ENCODE results near the gene ELOVL1.

DNA sequence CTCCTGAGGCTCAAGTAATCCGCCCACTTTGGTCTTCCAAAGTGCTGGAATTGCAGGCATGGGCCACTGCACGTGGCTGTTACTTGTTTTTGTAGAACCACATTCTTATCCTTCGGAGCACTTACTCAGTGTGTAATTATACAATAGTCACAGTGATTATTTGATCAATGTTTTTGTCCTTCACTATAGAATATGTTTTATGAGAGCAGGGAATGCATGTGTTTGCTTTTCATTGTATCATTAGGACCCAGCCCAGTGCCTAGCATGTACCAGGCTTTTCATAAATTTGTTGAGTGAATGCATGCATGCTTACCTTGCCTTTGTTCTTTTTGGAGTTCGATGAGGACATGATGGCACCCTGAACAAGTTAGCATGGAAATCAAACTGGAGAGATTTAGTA, 27.7 kb upstream of the ELOVL1 start:
- TF ChIP-seq, protein P1, sequence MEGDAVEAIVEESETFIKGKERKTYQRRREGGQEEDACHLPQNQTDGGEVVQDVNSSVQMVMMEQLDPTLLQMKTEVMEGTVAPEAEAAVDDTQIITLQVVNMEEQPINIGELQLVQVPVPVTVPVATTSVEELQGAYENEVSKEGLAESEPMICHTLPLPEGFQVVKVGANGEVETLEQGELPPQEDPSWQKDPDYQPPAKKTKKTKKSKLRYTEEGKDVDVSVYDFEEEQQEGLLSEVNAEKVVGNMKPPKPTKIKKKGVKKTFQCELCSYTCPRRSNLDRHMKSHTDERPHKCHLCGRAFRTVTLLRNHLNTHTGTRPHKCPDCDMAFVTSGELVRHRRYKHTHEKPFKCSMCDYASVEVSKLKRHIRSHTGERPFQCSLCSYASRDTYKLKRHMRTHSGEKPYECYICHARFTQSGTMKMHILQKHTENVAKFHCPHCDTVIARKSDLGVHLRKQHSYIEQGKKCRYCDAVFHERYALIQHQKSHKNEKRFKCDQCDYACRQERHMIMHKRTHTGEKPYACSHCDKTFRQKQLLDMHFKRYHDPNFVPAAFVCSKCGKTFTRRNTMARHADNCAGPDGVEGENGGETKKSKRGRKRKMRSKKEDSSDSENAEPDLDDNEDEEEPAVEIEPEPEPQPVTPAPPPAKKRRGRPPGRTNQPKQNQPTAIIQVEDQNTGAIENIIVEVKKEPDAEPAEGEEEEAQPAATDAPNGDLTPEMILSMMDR (IDR thresholded peaks at IDR 0.05; ENCODE audit: insufficient read depth, low read length, poor library complexity, severe bottlenecking): no peak
- TF ChIP-seq EZH2phosphoT487 (conservative IDR thresholded peaks at IDR 0.05; ENCODE audit: low read length): no peak
